CD4-positive, alpha-beta T cell treated with Interleukin-15 for 1 hour (primary cell): Measurements from ENCODE around the gene MPO.

Experiments
- DNase-seq: peaks from one replicate; pipeline ENCODE4 v3.0.0-alpha.2; 2020

MPO gene

GRCh38 chr17:58262149-58262548, 18.6 kb downstream of the MPO start:
- no peak for DNase-seq

DNA sequence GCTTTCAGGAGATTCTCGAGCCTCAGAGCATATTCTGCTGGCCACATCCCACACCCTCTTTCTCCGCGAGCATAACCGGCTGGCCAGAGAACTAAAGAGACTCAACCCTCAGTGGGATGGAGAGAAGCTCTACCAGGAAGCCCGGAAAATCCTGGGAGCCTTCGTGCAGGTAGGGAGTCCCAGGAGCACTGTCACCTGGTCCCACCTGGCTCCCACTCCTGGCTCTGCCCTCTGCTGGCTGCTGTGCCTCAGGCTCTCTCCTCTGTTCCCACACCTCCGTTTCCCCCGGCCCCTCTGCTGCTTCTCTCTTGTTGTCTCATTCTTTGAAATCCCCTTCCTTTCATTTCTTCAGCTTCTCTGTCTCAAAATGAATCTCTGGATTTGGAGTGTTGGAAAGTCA, 25.9 kb downstream of the MPO start:
- no peak for DNase-seq

GRCh38 chr17:58253082-58253481, 27.7 kb downstream of the MPO start:
- no peak for DNase-seq

DNA sequence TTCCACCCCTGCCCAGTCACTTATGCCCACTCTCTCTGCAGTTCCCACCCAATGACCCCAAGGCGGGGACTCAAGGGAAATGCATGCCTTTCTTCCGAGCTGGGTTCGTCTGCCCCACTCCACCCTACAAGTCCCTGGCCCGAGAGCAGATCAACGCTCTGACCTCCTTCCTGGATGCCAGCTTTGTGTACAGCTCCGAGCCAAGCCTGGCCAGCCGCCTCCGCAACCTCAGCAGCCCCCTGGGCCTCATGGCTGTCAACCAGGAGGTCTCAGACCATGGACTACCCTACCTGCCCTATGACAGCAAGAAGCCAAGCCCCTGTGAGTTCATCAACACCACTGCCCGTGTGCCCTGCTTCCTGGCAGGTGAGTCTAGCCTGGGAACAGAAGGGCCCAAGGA, 28.6 kb downstream of the MPO start:
- no peak for DNase-seq

- no peak for DNase-seq
These were observed 30.3 kb downstream of the MPO start for GRCh38 chr17:58250344-58251011.

- peak; percentile 69 for DNase-seq
These were observed 31.2 kb downstream of the MPO start for GRCh38 chr17:58249270-58250133.

DNA sequence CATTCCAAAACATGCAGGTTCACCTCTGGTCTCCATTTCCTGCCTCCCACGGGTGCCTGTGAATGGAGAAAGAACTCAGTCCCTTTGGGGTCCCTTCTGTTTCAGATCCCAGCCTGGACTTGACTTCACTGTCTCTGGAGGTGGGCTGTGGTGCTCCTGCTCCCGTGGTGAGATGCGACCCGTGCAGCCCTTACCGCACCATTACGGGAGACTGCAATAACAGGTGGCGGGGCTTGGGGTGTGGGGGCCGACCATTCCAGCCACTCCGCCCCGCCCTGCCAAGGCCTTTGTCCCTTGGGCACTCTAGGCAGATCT, 31.8 kb downstream of the MPO start:
- no peak for DNase-seq

DNA sequence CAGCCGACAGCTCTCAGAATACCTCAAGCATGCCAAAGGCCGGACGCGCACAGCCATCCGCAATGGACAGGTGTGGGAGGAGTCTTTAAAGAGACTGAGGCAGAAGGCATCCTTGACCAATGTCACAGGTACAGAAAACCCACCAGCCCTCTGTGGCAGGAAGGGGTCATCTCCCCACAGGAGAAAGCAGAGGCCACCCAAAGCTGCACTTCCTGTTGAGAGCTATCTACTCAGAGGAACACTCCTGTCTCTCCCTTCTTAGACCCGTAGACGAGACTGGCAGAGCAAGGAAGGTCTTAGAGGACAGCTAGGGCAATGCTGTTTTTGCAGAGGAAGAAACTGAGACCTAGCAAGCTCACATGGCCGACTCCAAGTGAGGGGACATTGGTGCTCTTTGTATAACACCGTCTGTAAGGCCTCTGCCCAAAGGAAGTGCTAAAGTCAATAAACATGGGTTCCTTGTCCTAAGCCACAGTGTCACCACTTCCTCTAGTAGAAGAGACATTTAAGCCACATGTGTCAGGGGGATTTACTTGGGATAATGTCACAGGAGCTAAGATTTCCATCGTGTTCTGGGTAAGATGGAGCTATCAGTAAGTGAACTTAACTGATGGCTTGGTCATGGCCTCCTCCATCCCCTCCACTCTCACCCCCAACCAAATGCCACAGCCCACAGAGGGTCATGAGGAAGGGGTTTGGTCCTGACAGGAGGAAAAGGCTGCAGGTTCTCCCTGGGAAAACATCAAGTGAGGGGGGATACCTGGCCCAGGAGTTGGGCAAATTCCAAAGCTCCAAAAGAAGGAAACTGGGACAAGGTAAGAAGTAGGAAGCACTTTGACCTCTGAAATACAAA, 33.0 kb downstream of the MPO start:
- no peak for DNase-seq

DNA sequence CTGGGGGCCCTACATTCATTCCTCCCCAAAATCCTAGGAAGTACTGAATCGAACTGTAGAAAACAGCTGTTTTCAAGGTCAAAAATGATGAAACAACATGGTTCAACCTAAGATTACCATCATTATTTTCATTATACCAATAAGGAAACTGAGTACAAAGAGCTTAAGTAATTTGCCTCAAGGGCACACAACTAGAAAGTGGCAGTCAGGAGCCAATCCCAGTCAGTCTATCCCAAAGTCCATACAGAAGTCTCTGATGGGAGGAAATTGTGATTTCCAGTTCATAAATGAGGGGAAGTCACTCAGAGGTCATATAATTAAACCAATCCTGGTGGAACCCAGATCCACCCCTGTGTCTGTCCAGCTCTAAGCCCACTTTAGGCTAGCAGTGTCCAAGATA, 34.0 kb downstream of the MPO start:
- no peak for DNase-seq

GRCh38 chr17:58246104-58246740, 34.5 kb downstream of the MPO start:
- DNase-seq: no peak

DNA sequence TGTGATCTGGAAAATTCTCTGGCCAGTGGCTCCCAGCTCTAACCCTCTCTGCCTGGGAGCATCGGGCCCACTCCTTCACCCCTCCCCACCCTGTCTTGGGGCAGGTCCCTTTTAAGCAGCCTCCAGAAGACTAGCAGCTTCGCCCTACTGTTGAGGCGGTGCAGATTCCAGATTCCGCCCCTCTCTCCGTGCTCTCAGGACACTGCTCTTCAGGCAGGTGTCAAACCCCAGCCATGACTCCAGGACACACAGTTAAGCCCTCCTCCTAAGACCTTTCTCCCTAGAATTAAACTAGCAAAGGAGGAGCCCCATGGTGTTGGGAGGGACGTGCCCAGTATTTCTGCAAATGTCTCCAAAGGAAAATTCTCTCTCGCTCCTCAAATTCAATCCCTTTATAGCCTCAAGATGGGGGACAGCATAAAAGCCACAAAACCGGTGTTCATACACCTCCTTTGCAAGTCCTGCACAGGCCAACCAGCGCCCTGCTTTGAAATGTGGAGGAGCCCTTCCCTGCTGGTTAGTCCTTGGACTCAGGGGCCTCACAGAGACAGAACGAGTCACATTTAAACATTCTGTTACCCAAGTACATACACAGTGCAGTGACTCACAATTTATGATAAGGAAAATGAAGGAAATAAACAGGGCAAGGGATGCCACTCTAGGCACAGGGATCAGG, 35.2 kb downstream of the MPO start:
- no peak for DNase-seq

DNA sequence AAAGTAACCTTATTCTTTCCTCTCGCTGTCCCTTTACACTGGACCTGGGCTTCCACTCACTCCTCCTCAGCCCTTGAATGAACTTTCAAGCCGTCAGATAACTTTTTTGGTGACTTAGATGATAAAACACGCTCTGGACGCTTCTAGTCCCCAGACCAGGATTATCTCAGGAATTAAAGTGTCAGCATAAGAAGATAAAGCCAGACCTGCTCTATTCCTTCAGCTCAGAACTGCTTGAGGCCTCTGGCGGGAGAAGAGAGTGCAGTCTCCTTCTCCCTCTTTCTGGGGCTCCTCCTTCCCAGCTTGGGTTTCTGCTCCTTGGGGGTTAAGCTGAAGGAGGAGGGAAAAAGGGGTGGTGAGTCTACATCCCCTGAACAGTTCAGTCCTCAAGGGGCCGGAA, 35.8 kb downstream of the MPO start:
- DNase-seq: no peak

GRCh38 chr17:58242171-58242784, 38.5 kb downstream of the MPO start:
- DNase-seq: no peak

DNA sequence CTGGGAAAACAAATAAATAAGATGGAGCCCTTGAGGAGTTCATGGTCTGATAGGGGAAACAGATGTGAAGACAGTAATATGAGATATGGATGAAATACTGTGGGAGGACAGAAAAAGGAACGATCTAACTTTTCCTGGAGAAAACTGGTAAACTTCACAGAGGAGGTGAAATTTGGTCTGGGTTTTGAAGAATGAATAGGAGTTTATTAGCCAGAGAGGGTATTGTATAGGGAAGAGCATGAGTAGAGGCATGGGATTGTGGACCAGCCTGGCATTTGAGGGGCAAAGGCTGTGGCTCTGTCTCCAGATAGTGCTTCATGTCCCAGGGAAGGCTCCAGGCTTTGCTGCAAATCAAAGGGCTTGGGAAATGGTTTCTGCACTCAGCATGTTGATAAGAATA, 40.7 kb downstream of the MPO start:
- no peak for DNase-seq

DNA sequence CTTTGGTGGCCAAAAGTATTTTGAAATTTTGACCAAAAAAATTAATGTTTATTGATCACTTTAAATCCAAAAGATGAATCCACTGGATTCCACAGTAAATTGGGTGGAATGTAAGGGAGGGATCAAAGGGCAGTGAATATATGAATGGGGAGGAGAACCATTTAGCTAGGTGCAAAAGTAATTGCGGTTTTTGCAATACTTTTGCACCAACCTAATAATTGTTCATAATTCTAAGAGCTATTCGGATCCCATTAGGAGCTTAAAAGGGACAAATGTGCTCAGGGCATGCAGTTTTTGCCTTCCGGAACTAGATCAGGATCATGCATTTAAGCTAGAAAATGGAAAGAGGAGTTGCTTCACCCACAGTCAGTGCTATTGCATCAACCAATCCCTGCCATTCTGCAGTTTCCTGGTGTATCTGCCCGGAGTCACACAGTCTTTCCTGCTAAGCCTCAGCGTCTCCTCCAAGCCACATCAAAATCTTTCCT, 42.5 kb downstream of the MPO start, which contains the start of gene LPO:
TSS of gene LPO (plus strand) at position 438 of the 488 bp plus-strand sequence. CDS start 4,396 bp downstream, outside the sequence.
- no peak for DNase-seq

GRCh38 chr17:58236394-58236793, 44.3 kb downstream of the MPO start:
- DNase-seq: no peak

DNA sequence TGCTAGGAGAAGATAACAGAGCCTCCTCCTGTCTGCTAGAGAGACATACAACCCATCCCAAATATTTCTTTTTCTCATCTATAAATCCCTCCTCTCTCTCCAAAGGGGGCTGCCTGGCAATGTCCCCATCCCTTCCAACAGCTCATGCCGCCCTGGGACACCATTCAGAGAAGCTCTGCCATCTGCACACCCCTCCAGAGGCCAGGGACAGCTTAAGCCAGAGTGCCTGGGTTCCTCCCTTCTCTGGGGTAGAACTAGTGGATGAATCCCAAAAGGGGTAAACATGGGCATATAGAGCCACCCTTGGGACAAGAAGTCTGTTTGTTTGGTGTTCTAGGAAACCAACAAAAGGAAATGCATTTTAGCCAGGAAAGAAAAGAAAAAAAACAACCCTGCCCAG, 44.9 kb downstream of the MPO start:
- DNase-seq: no peak

GRCh38 chr17:58234512-58234911, 46.2 kb downstream of the MPO start:
- DNase-seq: no peak

DNA sequence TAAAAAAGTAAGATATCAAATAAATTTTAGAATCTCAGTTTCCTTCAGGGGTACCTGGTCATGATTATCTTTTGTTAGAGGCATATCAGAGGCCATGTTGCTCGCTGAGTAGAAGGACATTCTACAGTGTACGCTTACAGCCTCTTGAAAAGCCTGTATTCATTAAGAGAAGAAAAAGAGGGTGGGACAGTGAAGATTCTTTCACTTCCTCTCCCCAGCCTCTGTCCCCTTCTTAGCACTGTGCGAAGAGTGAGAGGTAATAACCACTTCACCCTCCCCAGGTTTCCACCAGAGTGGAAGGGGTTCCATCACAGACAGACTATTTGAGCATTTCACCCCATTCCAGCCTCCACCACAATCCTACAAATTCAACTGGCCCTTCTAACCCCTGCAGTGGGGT, 47.2 kb downstream of the MPO start:
- no peak for DNase-seq

DNA sequence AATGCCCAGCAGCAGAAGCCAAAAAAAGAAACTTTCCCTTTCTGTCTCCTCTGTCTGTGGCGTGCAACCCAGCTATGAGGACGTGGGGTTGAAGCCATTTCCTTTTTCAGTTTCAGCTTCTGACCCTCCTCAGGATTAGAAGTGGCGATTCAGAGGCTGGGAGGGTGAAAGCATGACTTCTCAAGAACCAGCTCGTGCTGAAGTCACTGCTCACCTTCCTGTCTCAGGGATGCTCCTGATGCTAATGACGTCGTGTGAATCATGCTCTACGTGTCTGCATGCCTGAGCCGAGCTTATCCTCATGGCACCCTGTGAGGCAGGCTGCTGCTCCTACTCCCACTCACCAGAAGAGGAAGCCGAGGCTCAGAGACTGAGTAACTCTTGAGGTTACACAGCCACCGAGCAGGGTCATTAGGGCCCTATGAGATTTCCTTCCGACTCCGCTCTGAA, 48.0 kb downstream of the MPO start:
- peak; percentile 76 for DNase-seq

DNA sequence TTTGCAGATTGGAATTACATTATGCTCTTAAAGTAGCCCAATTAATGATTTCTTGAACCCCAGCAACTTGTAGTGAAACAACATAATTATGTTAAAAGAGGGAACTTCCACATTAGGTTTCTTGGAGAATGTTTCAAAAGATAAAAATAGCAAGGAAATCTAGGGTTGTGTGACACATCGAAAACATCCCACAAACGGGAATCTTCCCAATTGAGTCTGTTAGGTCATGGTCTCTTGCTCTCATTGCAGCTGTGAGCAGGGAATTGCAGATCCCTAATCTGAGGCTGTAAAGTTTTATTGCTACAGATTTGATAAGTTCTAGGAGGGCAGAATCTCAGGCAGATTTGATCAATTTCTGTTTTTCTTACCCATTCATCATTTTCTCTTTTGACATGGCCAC, 49.1 kb downstream of the MPO start:
- no peak for DNase-seq

DNA sequence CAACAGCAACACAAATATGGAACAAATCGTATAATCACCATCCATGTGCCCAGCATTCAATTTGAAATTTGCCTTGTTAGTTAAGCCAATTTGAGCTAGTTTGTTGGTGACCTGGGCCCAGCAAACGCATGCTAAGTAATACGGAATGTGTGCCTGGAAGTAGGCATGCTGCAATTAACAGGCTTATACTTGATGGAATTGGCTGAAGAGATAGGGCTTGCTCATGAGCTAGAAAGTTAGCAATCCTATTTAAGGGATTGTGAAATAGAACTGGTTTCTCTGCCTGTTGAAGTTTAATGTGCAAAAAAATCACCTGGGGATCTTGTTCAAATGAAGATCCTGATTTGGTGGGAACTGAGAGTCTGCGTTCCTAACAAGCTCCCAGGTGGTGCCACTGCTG, 50.9 kb downstream of the MPO start:
- DNase-seq: no peak
